ENCODE data around the gene PPP1R26. TPM values are rescaled to one million over a fixed set of nuclear protein-coding genes. Genes with fewer than 3 reads are reported as not detected.

The PPP1R26 gene
- total RNA-seq, 1 donor from 2014 or later: 50.2 TPM

DNA sequence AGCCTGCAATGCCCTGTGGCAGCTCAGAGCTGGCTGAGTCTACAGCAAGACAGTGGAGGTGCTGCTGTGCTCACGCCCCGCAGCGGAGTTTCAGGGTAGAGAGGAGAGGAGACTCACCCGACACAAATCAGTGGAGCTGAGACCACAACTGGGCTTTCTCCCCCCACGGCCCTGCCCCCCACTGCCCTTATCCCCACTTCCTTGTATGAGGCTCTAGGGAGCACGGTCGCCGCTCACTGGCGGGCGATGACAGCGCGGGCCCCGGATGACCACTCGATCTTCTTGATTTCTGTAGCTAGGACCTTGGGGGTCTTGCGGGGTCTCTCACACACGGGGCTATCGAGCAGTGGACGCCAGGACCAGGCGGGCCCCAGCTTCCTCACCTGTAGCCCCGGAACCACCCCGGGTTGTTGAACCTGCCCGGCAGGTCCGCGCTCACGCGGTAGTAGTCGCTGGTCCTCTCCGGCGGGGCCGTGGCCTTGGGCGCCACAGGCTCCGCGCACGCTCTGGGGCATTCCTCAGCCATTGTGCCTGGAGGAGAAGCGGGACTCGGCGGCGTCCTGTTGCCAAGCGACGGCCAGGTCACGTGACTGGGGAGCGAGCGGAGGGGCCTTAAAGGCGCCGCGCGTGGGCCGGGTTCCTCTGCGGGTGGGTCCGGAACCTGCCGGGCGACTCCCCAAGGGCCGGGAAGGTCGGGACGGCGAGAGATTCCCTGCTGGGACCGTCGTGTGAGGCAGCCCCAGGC, 19.9 kb downstream of the PPP1R26 start:
- Mint-ChIP-seq H3K4me1 (ENCODE audit: low read depth) (peaks cover 12% of the 10 kb centered on the region), H3K4me3 (ENCODE audit: low read depth) (peak overlapping the region; percentile 91), H3K27ac (peak overlapping the region; percentile 95), H3K27me3 (no peaks in the 10 kb centered on the region), H3K36me3 (ENCODE audit: insufficient read depth) (peaks cover 2% of the 10 kb centered on the region), H3K9me3 (ENCODE audit: low read depth) (no peaks in the 10 kb centered on the region)
- peak; percentile 93 for DNase-seq (ENCODE audit: low spot score, unreplicated experiment)
- TF ChIP-seq, protein P1, sequence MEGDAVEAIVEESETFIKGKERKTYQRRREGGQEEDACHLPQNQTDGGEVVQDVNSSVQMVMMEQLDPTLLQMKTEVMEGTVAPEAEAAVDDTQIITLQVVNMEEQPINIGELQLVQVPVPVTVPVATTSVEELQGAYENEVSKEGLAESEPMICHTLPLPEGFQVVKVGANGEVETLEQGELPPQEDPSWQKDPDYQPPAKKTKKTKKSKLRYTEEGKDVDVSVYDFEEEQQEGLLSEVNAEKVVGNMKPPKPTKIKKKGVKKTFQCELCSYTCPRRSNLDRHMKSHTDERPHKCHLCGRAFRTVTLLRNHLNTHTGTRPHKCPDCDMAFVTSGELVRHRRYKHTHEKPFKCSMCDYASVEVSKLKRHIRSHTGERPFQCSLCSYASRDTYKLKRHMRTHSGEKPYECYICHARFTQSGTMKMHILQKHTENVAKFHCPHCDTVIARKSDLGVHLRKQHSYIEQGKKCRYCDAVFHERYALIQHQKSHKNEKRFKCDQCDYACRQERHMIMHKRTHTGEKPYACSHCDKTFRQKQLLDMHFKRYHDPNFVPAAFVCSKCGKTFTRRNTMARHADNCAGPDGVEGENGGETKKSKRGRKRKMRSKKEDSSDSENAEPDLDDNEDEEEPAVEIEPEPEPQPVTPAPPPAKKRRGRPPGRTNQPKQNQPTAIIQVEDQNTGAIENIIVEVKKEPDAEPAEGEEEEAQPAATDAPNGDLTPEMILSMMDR (IDR thresholded peaks at IDR 0.05; ENCODE audit: unreplicated experiment): peak; percentile 13

DNA sequence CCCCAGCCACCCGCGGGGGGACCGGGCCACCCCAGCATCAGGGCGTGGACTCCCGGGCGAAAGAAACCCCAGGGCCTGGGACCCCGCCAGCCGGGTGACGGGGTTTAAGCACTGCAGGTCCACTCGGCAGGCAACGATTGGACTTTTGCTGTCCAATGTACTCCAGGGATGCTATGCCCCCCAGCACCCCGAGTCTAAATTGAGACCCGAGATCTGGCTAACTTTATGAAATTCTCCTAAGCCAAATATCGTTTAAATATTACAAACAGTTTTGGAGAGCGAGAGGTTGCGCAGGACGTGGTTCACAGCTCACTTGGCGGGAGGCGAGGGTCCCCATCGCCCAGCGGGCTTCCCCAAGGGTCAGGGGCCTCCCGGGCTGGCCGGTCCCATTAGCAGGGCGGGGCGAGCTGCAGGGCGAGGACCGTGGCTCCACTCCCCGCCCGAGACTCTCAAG, 20.5 kb downstream of the PPP1R26 start:
- H3K4me3 Mint-ChIP-seq (ENCODE audit: low read depth): peak overlapping the region; percentile 91
- H3K27ac Mint-ChIP-seq: no peak overlapping the region
- no peaks in the 10 kb centered on the region for H3K27me3 Mint-ChIP-seq
- DNase-seq (ENCODE audit: low spot score, unreplicated experiment): no peak
- H3K9me3 Mint-ChIP-seq (ENCODE audit: low read depth): no peaks in the 10 kb centered on the region
- H3K4me1 Mint-ChIP-seq (ENCODE audit: low read depth): peaks cover 12% of the 10 kb centered on the region
- peaks cover 2% of the 10 kb centered on the region for H3K36me3 Mint-ChIP-seq (ENCODE audit: insufficient read depth)
- TF ChIP-seq, protein P1 (IDR thresholded peaks at IDR 0.05; ENCODE audit: unreplicated experiment): no peak

DNA sequence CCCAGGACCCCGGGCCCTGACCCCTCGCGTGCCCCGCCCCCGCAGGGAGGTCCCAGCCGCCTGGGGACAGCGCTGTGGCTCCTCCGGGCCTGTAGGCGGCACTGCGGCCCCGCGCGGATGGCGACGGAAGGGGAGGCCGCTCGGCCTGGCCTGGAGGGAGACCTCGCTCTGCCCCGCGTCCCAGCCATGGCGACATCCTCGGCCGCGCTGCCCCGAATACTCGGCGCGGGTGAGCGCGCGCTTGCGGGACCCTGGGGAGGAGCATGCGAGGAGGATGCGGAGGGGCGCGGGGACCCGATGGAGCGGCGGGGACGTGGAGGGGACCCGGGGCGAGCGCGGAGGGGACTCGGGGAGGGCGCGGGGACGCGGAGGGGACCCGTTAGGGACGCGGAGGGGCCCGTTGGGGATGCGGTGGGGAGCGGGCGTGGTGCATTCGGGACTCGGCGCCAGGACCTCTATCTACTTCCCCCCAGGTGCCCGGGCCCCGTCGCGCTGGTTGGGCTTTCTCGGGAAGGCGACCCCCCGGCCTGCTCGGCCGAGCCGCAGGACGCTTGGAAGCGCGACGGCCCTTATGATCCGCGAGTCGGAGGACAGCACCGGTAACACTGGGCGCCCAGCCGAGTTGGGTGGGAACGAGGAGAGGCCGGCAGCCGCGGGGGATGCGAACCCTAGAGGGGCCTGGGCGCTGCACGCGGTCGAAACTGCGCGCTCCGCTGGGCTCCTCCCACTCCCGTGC, 21.1 kb downstream of the PPP1R26 start, which contains the start of gene MRPS2:
Gene MRPS2 (plus strand): TSS at position 158 of the 736 bp plus-strand sequence. CDS start 29 bp downstream, at position 187.
- H3K27me3 Mint-ChIP-seq: no peaks in the 10 kb centered on the region

DNA sequence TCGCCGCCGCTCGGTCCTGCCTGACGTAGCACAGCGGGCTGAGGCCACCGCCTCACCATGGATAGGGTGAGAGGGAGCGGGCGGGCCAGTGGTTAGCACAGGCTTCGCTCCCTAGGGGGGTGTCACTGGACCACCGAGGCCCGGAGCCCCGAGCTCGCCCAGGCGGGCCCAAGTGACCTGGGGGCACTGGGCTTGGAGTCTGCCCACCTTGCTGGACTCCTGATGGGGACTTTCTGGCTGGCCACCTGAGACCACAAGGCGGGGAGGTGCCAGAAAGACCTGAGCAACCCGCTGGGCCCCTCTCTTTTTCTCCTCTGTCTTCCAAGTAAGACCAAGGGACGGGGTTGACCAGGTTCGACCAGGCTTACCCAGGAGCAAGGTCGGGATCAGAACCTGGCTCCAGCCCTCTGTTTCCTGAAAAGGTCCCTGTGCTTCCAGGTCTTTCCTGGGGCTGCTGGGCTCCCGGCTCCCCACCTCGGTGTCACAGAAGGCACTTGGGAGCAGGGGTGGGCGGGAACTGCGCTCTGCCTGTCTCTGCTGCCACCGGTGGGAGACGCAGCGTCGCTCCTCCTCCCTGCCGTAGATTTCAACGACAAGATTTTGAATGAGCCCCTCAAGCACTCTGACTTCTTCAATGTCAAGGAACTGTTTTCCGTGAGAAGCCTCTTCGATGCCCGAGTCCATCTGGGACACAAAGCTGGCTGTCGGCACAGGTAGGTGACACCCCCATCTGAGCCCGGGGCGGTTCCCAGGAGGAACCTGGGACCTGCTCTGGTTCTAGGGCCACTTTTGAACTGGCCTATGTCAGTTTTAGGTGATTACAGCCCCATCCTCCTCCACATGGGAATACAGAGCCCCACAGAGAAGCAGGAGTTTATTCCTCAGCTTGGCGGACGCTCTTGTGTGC, 21.9 kb downstream of the PPP1R26 start:
- Mint-ChIP-seq H3K4me3 (ENCODE audit: low read depth) (peak overlapping the region; percentile 91), H3K27me3 (no peaks in the 10 kb centered on the region), H3K4me1 (ENCODE audit: low read depth) (peaks cover 12% of the 10 kb centered on the region), H3K9me3 (ENCODE audit: low read depth) (no peaks in the 10 kb centered on the region), H3K36me3 (ENCODE audit: insufficient read depth) (peaks cover 2% of the 10 kb centered on the region), H3K27ac (peak overlapping the region; percentile 52)
- TF ChIP-seq, protein P1 (IDR thresholded peaks at IDR 0.05; ENCODE audit: unreplicated experiment): no peak
- no peak for DNase-seq (ENCODE audit: low spot score, unreplicated experiment)

More for the DNA sequence above, 21.1 kb downstream of the PPP1R26 start, which contains the start of gene MRPS2:
- Mint-ChIP-seq H3K9me3 (ENCODE audit: low read depth) (no peaks in the 10 kb centered on the region), H3K4me3 (ENCODE audit: low read depth) (peak within 1 kb of the TSS; percentile 91), H3K36me3 (ENCODE audit: insufficient read depth) (peaks cover 2% of the 10 kb centered on the region), H3K4me1 (ENCODE audit: low read depth) (peaks cover 12% of the 10 kb centered on the region), H3K27ac (peak within 1 kb of the TSS; percentile 95)
- TF ChIP-seq, protein P1 (IDR thresholded peaks at IDR 0.05; ENCODE audit: unreplicated experiment): peak; percentile 86
- DNase-seq (ENCODE audit: low spot score, unreplicated experiment): peak; percentile 93

Data from progenitor cell of endocrine pancreas (in vitro differentiated cells).